ENCODE data around the gene TFF1.

Gene TFF1

GRCh38 chr21:42343101-42343500 lies 23.2 kb downstream of the TFF1 start:
- Histone ChIP-seq H3K27ac (no peak overlapping the region), H3K9me3 (no peaks in the 10 kb centered on the region), H3K4me3 (no peak overlapping the region), H3K4me1 (peaks cover 0 to 5% (median 0%) of the 10 kb centered on the region in 4 donors), H3K27me3 (peaks cover 0 to 28% of the 10 kb centered on the region in 2 donors), H3K36me3 (no peaks in the 10 kb centered on the region)
- no peak for DNase-seq
- intact Hi-C loops (cut with DNase I; ENCODE audit: low total_unique reads): no loop called here
- TF ChIP-seq CTCF (IDR thresholded peaks at IDR 0.05): no peak

- Histone ChIP-seq H3K9me3 (no peaks in the 10 kb centered on the region), H3K4me1 (peaks cover 0 to 8% (median 0%) of the 10 kb centered on the region in 4 donors), H3K27me3 (peaks cover 0 to 27% of the 10 kb centered on the region in 2 donors), H3K27ac (no peak overlapping the region), H3K4me3 (no peak overlapping the region), H3K36me3 (no peaks in the 10 kb centered on the region)
- DNase-seq: no peak
- intact Hi-C loops (cut with DNase I; ENCODE audit: low total_unique reads): no loop called here
- no peak for TF ChIP-seq CTCF (IDR thresholded peaks at IDR 0.05)
Measured at GRCh38 chr21:42341776-42342542, 24.4 kb downstream of the TFF1 start.

- DNase-seq: no peak
- Histone ChIP-seq H3K27me3 (peaks cover 0 to 29% of the 10 kb centered on the region in 2 donors), H3K27ac (no peak overlapping the region), H3K4me1 (peaks cover 0 to 8% (median 0%) of the 10 kb centered on the region in 4 donors), H3K4me3 (no peak overlapping the region), H3K36me3 (no peaks in the 10 kb centered on the region), H3K9me3 (no peaks in the 10 kb centered on the region)
- TF ChIP-seq CTCF (IDR thresholded peaks at IDR 0.05): no peak
- intact Hi-C loops (cut with DNase I; ENCODE audit: low total_unique reads): no loop called here
Measured at GRCh38 chr21:42340187-42341050, 25.9 kb downstream of the TFF1 start.

- Histone ChIP-seq H3K27me3 (peaks cover 0 to 36% of the 10 kb centered on the region in 2 donors), H3K4me3 (no peak overlapping the region), H3K27ac (no peak overlapping the region), H3K4me1 (peaks cover 0 to 8% (median 0%) of the 10 kb centered on the region in 4 donors), H3K9me3 (no peaks in the 10 kb centered on the region), H3K36me3 (no peaks in the 10 kb centered on the region)
- TF ChIP-seq CTCF (IDR thresholded peaks at IDR 0.05): no peak
- no peak for DNase-seq
- intact Hi-C loops (cut with DNase I; ENCODE audit: low total_unique reads): loop anchor here (5.0 kb wide), 1 partner anchor 663 kb away; no protein-coding TSS in a partner anchor
Measured at GRCh38 chr21:42338729-42339715, 27.3 kb downstream of the TFF1 start.

Measured in tibial artery (tissue), 4 donors.